ENCODE data around the gene TANK.
"Not testable (repeated sequence)": the region's sequence is repeated elsewhere in the genome, so short reads cannot be mapped to it uniquely, and the experiment has no call there.

TANK gene

GRCh38 chr2:161160226-161161073, at the start of gene TANK:
Gene TANK (plus strand): TSS chr2:161160428. CDS start chr2:161179663, 19,235 bp downstream.
- peak; percentile 75 for DNase-seq (ENCODE audit: low read depth, low spot score)

GRCh38 chr2:161111531-161111930, 48.7 kb upstream of the TANK start:
- DNase-seq (ENCODE audit: low read depth, low spot score), result no peak

GRCh38 chr2:161112908-161113307, 47.3 kb upstream of the TANK start:
- no peak for DNase-seq (ENCODE audit: low read depth, low spot score)

GRCh38 chr2:161113693-161114575, 46.3 kb upstream of the TANK start:
- no peak for DNase-seq (ENCODE audit: low read depth, low spot score)

- no peak for DNase-seq (ENCODE audit: low read depth, low spot score)
Measured at GRCh38 chr2:161115205-161115604, 45.0 kb upstream of the TANK start.

- no peak for DNase-seq (ENCODE audit: low read depth, low spot score)
Measured at GRCh38 chr2:161115605-161116380, 44.4 kb upstream of the TANK start.

- no peak for DNase-seq (ENCODE audit: low read depth, low spot score)
Measured at GRCh38 chr2:161116509-161116908, 43.7 kb upstream of the TANK start.

- DNase-seq (ENCODE audit: low read depth, low spot score), result no peak
Measured at GRCh38 chr2:161117506-161117905, 42.7 kb upstream of the TANK start.

- no peak for DNase-seq (ENCODE audit: low read depth, low spot score)
Measured at GRCh38 chr2:161118722-161119121, 41.5 kb upstream of the TANK start.

GRCh38 chr2:161119483-161119882, 40.7 kb upstream of the TANK start:
- DNase-seq (ENCODE audit: low read depth, low spot score), result no peak

- DNase-seq (ENCODE audit: low read depth, low spot score), result no peak
Measured at GRCh38 chr2:161120775-161121174, 39.5 kb upstream of the TANK start.

- no peak for DNase-seq (ENCODE audit: low read depth, low spot score)
Measured at GRCh38 chr2:161121622-161122021, 38.6 kb upstream of the TANK start.

- peak; percentile 28 for DNase-seq (ENCODE audit: low read depth, low spot score)
Measured at GRCh38 chr2:161122772-161123530, 37.3 kb upstream of the TANK start.

GRCh38 chr2:161123531-161124030, 36.6 kb upstream of the TANK start:
- no peak for DNase-seq (ENCODE audit: low read depth, low spot score)

- no peak for DNase-seq (ENCODE audit: low read depth, low spot score)
Measured at GRCh38 chr2:161124201-161124600, 36.0 kb upstream of the TANK start.

GRCh38 chr2:161128885-161129284, 31.3 kb upstream of the TANK start:
- no peak for DNase-seq (ENCODE audit: low read depth, low spot score)

- no peak for DNase-seq (ENCODE audit: low read depth, low spot score)
Measured at GRCh38 chr2:161130354-161130753, 29.9 kb upstream of the TANK start.

- DNase-seq (ENCODE audit: low read depth, low spot score), result no peak
Measured at GRCh38 chr2:161131074-161131680, 29.1 kb upstream of the TANK start.

- DNase-seq (ENCODE audit: low read depth, low spot score), result no peak
Measured at GRCh38 chr2:161131804-161132203, 28.4 kb upstream of the TANK start.

GRCh38 chr2:161132384-161132783, 27.8 kb upstream of the TANK start:
- not testable (repeated sequence) for DNase-seq (ENCODE audit: low read depth, low spot score)

Measured in iPS DF 19.7 (cell line).